ENCODE measurements around the gene ARL4A.

Gene ARL4A

DNA sequence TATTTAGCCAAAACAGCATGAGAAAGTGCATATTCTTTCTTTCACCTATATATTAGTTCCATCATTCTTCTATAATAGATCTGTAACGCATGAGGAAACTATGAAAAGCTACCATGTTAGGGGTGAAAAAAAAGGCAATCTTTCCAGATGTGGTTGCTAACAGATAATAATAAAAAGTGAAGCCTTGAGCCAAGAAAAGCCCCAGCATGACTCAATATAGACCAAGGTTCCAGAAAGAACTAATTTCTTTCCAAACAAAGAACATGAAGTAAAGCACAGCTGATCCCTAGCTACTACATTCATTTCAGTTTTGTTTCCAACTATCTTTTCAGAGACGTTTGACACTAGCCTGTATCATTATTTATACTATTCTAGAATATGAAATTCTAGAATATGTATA, 16.4 kb downstream of the ARL4A start:
- no peak for DNase-seq

DNA sequence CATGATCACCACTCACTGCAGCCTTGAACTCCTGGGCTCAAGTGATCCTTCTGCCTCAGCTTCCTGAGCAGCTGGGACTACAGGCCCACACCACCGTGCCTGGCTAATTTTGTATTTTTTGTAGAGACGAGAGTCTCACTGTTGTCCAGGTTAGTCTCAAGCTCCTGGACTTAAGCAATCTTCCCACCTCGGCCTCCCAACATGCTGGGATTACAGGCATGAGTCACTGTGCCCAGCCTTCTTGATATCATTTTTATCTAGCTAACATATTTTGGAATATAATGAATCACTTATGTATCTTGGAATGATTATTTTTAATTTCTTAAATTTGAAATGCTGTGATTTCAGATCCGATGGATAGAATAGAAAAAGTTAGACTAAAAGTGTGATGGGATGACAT, 18.4 kb downstream of the ARL4A start:
- DNase-seq = no peak

DNA sequence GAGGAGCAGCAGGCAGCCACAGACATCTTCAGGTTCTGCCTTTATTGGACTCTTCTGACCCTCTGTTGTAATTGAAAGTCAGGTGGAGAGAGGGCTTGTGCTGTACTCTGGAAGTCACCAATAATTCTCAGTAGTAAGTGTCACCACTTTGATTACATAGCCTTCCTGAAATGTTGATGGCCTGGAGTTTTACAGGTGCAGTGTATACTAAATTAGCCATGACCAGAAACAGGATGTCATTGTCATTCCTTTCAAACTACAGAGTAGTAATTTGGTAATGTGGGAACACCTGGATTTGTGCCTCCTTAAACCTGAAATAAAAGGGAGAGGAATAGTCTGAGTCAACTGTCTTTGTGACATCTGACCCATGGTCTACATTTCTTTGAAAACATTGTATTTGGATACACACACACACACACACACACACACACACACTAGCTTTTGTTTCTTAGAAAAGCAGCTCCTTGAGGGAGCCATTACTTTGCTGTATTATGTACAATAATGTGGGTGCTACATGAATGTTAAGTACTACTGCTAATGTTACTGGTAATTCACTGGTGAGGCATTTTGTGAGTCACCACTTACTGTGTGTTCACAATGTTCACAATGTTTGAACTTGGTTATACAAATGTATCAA, 19.6 kb downstream of the ARL4A start:
- DNase-seq = no peak

DNA sequence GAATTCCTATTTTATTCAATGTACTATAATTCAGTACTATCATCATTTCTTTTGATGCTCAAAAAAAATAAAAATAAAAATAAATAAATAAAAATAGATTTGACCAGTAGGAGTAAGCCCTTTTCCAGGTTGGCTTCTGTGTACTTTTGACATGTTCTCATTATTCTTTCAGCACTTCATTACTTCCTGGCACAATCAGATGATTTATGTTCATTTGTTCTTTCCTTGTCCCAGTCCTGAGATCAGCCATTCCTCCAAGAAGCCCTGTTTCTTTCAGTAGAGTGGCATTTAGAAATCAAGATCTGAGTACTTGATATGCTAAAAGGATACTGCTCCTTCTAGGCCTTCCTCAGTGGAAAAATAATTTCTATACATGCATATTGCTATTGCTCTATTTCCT, 20.9 kb downstream of the ARL4A start:
- DNase-seq = no peak

DNA sequence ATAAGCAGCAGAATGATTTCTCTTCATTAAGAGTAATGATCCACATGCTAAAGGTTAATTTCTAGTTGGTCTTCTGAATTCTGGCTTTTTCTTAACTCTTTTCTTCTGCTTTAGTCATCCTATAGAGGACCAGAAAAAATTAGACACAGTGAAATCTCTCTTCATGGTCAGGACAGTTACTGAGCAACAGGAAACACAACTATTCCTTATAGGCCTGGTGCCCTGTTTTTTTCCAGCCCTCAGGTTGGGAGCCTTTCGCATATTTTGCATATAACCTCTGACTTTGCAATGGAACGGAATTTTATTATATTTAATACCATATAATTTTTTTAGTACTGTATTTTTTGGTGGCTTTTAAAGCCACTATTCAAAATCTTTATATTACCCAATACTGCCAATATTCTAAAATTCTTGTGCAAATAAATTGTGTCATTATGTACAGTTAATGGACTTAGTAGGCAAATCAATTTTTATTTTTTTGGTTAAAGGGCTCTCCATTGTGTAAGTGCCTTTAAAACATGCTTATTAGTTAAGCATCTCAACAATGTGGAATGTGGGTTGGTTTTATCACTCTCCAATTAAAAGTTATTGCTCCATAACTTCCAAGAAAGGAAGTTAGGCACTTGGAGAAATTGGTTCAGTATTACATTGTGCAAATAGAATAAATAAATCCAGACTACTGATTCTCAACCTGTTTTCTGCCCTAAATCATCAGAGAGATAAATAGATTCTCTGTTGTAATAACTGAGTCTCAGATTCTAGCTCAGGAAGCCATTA, 22.5 kb downstream of the ARL4A start:
- no peak for DNase-seq

DNA sequence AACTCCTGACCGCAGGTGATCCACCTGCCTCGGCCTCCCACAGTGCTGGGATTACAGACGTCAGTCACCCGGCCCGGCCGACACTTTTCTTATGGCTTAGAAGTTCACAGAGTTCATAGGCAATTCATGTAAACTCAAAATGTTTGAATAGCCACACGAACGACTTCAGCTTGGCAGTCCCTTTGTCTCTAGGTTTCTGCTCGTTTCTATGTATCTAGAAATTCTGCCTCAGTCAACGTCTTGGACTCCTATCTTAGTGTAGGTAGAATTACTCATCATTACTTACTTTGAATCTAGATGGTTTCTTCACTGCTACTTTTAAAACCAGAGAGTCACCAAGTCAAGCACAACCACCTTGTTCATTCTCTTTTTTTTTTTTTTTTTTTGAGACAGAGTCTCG, 23.7 kb downstream of the ARL4A start:
- no peak for DNase-seq

DNA sequence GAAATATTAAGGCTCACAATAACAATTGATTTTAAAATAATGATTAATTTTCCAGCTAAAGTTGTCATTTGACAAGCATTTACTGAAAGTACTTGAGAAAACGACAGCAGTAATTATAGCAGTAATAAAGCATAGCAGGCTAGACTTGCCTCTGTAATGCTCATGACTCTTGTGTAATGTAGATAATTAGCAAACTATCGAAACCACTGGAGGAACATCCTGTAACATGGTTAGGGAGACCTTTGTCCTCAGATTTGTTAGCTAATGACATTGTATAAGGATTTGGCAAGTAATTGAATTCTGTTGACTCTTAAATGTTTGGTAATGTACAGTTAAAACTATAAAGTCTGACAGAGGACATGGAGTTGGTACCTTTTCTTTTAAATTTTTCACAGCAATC, 24.8 kb downstream of the ARL4A start:
- no peak for DNase-seq

DNA sequence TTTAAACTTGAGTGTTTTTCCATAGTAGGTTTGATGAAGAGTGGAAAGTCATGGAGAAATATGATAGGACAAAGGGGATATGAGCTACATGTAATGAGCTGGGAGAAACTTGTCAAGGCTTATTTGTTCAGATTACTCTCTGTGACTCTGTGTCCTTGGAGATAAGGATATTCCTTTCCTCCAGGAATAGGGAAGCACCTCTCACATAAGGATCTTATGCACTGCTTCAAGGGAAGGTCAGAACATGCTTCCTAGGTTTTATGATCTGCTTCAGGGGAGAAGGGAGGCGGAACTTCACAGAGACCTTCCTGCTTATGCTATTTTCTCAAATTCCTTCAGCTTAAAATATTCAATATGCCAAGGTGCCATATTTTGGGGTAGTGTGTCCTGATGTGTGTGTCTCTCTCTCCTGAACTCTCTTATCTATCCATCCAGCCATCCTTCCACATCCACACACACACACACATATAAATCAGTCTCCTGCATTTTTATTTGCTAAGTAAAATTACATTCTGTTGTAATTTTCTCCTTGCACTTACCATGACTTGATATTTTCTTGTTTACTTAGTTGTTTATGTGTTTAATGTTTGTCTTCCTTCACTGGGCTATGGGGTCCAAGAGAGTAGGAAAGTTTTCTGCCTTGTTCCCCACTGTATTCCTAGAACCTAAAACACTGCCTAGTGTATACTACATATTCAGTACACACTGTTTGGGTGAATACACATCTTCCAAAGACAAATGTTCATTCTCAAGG, 26.4 kb downstream of the ARL4A start:
- no peak for DNase-seq

DNA sequence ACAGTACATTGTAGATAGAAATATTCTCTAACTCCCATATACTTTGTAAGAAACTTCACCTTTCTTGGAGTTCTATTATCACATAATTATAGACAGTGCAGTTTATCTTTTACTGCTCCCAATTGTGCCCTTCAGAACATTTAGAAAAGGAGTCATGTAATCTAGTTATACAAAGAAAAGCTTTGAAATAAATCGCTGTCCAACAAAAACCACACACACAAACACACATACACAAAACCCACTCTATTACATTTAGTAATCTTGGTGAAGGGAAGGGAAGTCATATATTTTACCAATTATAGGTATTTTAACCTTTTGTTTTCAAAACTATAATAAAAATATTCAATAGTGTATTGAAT, 26.9 kb downstream of the ARL4A start:
- no peak for DNase-seq

DNA sequence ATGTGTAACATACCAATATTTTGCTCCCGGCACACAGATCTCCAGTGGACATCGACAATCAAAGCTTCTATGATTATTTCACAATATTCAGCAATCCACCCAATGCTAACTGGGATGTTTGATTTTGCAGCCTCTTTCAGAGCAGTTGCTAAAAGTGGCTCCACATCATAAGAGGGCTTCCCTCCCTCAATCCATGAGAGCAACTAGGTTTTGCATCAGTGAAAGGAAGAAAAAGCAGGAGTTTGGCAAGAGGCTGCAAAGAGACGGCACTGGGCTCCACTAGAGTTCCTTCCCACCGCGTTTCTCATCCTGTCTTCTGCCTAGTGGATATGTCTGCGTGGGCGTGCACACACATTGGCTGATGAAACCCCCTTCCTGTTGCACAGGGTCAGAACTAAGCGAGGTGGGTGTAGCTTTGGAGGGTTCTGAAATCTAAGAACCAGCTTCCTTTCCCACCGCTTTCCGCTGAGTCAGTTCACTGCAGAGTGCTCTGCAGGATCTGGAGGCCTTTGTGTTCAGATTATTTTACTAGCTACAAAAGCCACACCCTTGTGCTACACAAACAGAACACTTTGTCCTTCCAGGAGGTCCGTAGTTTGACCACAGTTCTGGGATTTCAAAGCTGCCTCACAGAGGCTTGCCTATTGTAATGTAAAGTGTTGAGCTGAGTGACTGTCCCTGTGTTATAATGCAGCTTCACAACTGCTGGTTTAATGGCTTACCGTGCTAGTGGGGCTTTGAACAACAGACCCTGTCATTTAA, 28.1 kb downstream of the ARL4A start:
- DNase-seq = no peak

DNA sequence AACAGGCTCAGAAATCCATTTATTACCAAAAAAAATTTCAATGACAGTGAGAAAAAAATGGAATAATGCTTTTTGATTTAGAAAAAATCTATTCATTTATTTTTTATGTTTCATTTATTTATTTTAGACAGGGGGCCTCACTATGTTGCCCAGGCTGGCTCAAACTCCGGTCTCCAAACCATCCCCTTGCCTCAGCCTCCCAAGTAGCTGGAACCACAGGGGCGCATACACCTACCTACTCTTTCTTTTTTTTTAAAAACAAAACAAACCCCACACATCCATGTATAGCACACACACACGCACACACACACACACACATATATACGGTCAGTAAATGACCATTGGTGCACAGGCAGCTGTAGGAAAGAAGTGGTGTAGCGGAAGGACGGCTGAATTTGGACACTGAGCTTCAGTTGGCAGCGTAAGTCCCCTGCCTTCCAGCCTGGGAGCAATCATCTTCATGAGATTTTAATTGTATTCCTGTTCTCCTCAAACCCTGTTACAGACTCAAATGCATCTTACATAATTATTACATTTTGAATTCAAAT, 28.8 kb downstream of the ARL4A start:
- no peak for DNase-seq

DNA sequence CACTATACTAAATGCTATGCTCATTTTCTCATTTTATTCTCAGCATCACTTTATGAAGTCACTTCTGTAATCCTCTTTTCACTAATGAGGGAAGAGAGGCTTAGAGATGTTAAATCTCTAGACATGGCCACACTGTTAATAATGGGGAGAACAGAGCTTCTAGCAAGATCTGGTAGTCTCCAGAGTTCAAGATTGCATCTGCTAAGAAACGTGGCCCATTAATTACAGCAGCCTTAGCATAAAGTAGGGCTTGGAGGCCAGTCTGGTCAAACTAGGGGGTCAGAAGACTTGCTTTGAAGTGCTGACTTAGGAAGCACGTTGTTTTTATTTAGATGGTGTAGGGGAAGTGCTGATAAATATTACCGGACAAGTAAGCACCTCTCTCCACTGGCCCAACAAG, 29.3 kb downstream of the ARL4A start:
- DNase-seq = no peak

DNA sequence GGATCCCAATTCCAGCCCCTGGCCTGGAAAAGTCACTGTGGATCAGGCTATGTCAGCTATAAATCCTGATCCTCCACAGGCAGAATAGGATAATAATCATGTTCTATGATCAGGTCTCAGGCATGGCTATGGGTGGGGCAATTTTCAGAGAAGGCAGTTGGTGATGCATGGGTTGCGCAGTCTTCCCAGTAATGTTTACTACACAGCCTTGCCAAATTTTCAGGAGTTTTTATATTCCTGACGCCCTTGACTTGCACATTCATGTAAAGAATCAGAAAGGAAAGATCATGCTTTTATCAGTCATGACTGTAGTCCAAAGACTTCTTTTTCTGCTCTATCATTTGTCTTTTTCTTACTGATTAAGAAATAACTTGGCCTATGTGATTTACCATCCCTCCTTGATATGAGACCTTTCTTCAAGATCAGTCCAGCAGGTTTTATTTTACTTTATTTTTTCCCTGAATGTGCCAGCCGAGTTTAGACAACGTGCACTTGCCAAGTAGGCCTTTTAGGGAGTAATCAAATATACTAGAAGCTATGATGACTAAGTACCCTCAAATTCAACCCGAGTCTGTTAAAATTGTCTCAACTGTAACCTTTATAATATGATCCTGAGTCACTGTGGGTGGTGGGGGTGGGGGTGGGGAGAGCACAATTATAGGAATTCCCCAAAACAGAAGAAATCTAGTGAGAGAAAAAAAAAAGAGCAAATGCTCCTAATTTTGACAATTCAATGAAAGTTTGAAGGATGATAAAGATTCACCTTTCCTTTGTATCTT, 31.9 kb downstream of the ARL4A start:
- no peak for DNase-seq

DNA sequence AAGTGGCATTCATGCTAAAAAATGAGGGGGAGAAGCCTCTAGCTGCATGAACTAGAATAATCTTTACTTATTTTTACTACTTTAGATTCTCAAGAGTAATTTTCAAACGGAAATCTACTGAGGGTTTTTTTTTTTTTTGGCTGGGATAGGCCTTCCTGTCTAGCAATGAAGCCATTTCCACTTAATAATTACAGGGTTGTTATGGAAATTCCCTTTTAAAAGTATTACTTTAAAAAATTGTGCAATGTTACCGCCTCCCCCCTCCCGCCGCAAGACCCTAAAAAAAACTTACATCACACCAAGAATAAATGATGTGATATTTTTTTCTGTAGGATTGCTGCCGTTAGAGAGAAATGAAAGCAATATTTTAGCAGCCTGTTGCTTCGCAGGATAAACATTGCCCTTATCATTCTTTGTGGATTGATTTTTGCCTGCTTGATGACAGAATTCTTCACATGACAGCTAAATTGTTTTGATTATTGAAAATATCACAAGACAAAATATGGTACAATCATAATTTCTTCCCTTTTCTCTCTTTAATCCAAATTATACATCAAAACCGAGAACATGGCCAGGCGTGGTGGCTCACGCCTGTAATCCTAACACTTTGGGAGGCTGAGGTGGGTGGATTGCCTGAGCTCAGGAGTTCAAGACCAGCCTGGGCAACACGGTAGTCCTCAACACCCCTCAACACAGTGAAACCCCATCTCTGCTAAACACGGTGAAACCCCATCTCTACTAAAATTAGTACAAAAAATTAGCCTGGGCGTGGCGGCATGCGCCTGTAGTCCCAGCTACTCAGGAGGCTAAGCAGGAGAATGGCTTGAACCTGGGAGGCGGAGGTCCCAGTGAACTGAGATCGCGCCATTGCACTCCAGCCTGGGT, 32.8 kb downstream of the ARL4A start:
- DNase-seq = no peak

DNA sequence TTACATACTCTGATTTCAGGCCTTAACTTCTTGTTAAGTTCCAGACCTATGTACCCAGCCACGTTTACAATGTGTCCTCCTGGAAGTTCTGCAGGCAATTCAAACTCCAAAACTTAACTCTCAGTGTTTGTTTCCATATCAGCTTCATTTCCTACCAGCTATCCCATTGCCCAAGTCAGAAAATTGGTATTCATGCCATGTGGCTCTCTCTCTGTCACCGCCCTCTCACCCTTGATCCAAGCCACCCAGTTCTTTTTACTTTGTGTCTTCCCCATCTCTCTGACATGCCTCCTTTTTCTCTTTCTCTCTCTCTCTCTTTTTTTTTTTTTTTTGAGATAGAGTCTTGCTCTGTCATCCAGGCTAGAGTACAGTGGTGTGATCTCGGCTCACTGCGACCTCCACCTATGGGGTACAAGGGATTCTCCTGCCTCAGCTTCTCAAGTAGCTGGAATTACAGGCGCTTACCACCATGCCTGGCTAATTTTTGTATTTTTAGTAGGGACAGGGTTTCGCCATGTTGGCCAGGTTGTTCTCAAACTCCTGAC, 33.9 kb downstream of the ARL4A start:
- no peak for DNase-seq

DNA sequence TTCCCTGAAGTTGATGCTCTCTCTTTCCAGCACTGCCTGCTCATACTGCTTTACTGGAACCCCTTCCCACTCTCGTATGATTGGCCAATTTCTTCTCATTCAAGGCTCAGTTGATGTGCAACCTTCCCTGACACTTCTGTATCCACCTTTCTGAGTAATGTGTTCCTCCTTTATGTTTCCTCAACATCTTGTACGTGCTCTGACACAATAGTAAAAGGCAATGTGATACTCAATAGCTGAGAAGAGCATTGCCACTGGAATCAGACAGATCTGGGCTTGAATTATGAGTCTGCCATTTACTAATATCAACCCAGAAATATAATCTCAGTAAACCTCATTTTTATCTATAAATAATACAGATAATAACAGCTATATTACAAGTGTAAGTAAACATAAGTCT, 34.7 kb downstream of the ARL4A start:
- no peak for DNase-seq

DNA sequence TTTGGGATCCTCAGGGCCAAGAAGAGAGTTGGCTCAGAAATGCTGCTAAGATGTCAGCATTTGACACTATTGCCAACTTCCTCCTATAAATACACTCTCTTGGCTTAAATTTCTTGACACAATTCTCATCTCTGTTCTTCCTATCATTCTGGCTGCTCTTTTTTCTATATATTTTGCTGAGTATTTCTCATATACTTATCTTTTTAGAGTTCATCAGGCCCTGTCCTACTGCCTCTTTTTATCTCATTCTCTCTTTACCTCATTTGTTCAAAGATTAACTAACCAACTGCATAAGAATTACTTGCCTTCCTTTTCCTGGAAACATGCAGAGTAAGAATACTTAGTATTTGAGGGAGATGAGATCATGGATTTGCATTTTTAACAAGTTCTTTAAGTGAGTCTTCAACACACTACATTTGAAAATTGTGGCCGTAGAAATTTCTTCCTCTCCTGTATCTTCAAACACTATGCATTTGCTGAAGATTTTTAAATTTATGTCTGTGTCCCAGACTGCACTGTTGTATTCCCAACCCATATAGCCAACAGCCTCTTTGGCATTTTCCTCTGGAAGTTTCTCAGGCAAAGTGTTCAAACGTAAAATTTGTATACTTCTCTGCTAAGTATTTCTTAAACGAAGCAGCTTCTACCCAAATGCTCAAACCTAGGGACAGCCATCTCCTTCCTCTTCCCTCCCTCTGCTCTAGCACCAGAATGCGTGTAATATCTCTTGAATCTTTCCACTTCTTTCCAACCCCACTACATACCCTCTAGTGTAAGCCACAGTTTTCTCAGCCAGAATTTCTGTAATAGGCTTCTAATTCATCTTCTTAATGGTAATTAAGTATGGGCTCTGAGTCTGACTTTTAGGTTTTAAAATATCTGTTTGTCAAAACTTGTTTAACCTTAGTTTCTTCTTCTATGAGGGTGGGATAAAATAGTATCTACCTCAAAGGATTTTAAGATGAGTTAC, 35.5 kb downstream of the ARL4A start:
- no peak for DNase-seq

DNA sequence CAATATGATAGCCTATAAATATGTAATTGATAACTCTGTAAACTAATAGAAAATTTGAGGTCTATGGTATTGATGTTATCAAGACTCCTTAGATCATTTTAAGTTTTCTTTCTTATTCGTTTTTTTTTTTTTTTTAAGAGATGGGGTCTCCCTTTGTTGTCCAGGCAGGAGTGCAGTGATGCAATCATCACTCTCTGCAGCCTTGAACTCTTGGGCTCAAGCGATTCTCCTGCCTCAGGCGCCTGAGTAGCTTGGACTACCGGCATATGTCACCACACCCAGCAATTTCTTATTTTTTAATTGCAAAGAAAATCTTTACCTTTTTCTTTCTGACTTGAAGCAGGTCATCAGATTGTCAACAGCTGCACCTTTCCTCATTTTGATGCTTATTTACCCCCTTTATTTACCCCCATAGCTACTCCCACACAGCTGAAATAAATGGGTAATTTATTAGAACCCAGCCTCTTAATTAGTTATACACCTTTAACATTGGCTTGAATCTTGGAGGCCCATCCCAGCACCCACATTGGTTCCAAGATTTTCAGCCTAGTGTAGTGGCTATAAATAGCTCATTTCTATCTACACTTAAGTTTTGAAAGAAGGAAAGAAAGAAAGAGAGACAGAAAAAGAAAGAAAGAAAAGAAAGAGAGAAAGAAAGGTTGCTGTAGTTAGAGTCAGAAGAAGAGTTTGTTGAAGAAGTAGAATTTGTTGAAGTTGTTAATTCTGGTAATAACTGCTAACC, 38.3 kb downstream of the ARL4A start:
- no peak for DNase-seq

DNA sequence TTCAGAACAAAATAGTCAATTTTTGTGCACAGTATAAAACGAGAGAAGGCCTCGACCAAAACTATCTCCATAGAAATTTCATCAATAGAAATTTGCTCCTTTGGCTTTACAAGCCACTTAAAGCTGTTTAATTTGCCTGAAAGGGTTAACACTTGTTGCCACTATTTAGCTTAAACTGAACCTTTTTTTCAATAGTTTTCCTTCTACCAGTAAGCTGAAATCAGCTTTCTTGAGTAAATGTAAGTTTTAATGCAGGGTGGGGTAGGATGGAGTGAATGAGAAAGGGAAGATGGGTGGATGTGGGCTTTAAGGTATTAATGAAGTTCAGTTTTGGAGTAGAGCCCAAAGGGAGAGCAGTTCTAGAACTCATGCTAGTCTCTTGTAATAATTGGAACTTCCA, 39.5 kb downstream of the ARL4A start:
- DNase-seq = no peak
